ENCODE results near the gene SERINC5. TPM values are rescaled to one million over a fixed set of nuclear protein-coding genes. Genes with fewer than 3 reads are reported as not detected.

The SERINC5 gene
- total RNA-seq, 1 experiment from 2014 or later, result 52.3 TPM

- no peaks in the 10 kb centered on the region for H3K27me3 Mint-ChIP-seq (ENCODE audit: low read depth)
- H2AK5ac ChIP-seq (ENCODE audit: insufficient read length, low read length), result no peak overlapping the region
- H3K9me3 ChIP-seq (ENCODE audit: control insufficient read depth, low read depth, low read length), result no peaks in the 10 kb centered on the region
- H3K4me3 Mint-ChIP-seq, result no peak overlapping the region
- no peak overlapping the region for H4K8ac ChIP-seq (replicated peaks; ENCODE audit: insufficient read length, low read depth, low read length)
- H2BK12ac ChIP-seq (ENCODE audit: insufficient read length, low read depth, low read length), result no peak overlapping the region
- DNase-seq, result no peak
- no peak overlapping the region for H3K9ac ChIP-seq (ENCODE audit: extremely low read depth, insufficient read length, low read length)
- H2BK15ac ChIP-seq (ENCODE audit: low read depth, low read length), result no peak overlapping the region
- TF ChIP-seq CTCF (conservative IDR thresholded peaks at IDR 0.05), result no peak
- H4K91ac ChIP-seq (ENCODE audit: insufficient read length, low read depth, low read length), result no peak overlapping the region
- H2BK20ac ChIP-seq (ENCODE audit: low read depth, low read length, poor library complexity, severe bottlenecking), result no peak overlapping the region
- H3K4me2 ChIP-seq (ENCODE audit: insufficient read depth, insufficient read length, low read length), result no peak overlapping the region
- no peak overlapping the region for H4K5ac ChIP-seq (ENCODE audit: insufficient read length, low read depth, low read length)
- no peaks in the 10 kb centered on the region for H3K79me1 ChIP-seq (ENCODE audit: insufficient read depth, low read depth, low read length, poor library complexity, severe bottlenecking)
- H3K23me2 ChIP-seq (ENCODE audit: insufficient read length, low read depth, low read length, poor library complexity, severe bottlenecking), result no peaks in the 10 kb centered on the region
- H3K27me3 ChIP-seq (ENCODE audit: insufficient read depth, low read length), result no peaks in the 10 kb centered on the region
- no peak overlapping the region for H3T11ph ChIP-seq (ENCODE audit: low read length)
- H4K20me1 ChIP-seq (ENCODE audit: control insufficient read depth, insufficient read depth, insufficient read length), result no peaks in the 10 kb centered on the region
- H3K18ac ChIP-seq (ENCODE audit: insufficient read length, low read depth, low read length), result no peak overlapping the region
- H2BK5ac ChIP-seq (ENCODE audit: insufficient read length, low read length), result no peak overlapping the region
- no peak overlapping the region for H3K56ac ChIP-seq (ENCODE audit: insufficient read length, low read depth, low read length)
- peak overlapping the region in 1 of 3 experiments; percentile 89; a peak in 5 of 7 replicates for H3K27ac Mint-ChIP-seq
- WGBS (ENCODE audit: extremely low coverage, insufficient read length, low lambda C conversion rate), result no CpG with 5 or more reads among the region's 5 CpGs
- H3K36me3 Mint-ChIP-seq (ENCODE audit: insufficient read depth in 1 of 3, low read depth in 3 of 3), result peaks cover 7 to 67% (median 11%) of the 10 kb centered on the region in 3 experiments; a peak in 6 of 7 replicates
- H3K4me1 Mint-ChIP-seq, result peaks cover 33 to 36% of the 10 kb centered on the region in 2 experiments
- H3K4ac ChIP-seq (ENCODE audit: low read depth, low read length), result no peak overlapping the region
- H2BK120ac ChIP-seq (ENCODE audit: low read depth, low read length, poor library complexity, severe bottlenecking), result no peak overlapping the region
- peaks cover 13% of the 10 kb centered on the region for H3K4me1 ChIP-seq (ENCODE audit: insufficient read depth, low read length)
- no peaks in the 10 kb centered on the region for H3K79me2 ChIP-seq (ENCODE audit: insufficient read depth, low read length)
- H3K14ac ChIP-seq (ENCODE audit: insufficient read depth, low read length), result no peak overlapping the region
- H3K9me3 Mint-ChIP-seq, result no peaks in the 10 kb centered on the region
- H3K23ac ChIP-seq (ENCODE audit: insufficient read length, low read depth, low read length), result no peak overlapping the region
- no peak overlapping the region for H2AFZ ChIP-seq (ENCODE audit: low read length)
- no peak overlapping the region for H3K27ac ChIP-seq (ENCODE audit: insufficient read length, low read depth, low read length)
Observed at GRCh38 chr5:80156156-80156555, 99.7 kb downstream of the SERINC5 start.

All from H9 (cell line).